Neutrophil (primary cell): Measurements from ENCODE around the gene KRTAP10-9.
"Not testable (repeated sequence)": the region's sequence is repeated elsewhere in the genome, so short reads cannot be mapped to it uniquely, and the experiment has no call there.

ENCODE experiments used
- H3K27ac ChIP-seq: fragments of 200-600 bp; sonication (generic); 2 replicates; pipeline ENCODE4 v1.5.1; 2016; ENCODE audit warnings: mild to moderate bottlenecking, moderate library complexity
- H3K27me3 ChIP-seq: fragments of 200-600 bp; sonication (generic); 2 replicates; pipeline ENCODE4 v1.6.0; 2016; ENCODE audit warnings: mild to moderate bottlenecking
- H3K36me3 ChIP-seq: fragments of 200-600 bp; sonication (generic); 2 replicates; pipeline ENCODE4 v1.5.1; 2017
- H3K4me1 ChIP-seq, 2 experiments: fragments of 200-600 bp in 1 of 2; sonication (generic) in 1 of 2; 1 replicate in 1 of 2; 2 replicates in 1 of 2; pipeline versions ENCODE4 v1.5.1 to v1.6.1; 2013 to 2016; ENCODE audit warnings: low read depth in 1 of 2, low read length in 1 of 2, mild to moderate bottlenecking in 1 of 2, moderate library complexity in 1 of 2; ENCODE audit not compliant: control insufficient read depth in 1 of 2, insufficient read depth in 1 of 2
- H3K4me3 ChIP-seq, 2 experiments: fragments of 200-600 bp in 1 of 2; sonication (generic) in 1 of 2; 1 replicate in 1 of 2; 2 replicates in 1 of 2; pipeline ENCODE4 v1.5.1; 2013 to 2016; ENCODE audit warnings: low read depth in 1 of 2, low read length in 1 of 2, mild to moderate bottlenecking in 1 of 2, moderate library complexity in 1 of 2
- H3K9me3 ChIP-seq: fragments of 200-600 bp; sonication (generic); 2 replicates; pipeline ENCODE4 v1.5.1; 2016
- TF ChIP-seq, protein P1 (sequence below): fragments of 200-600 bp; sonication (generic); IDR thresholded peaks from 2 replicates; pipeline ENCODE4 v1.5.1; 2016; ENCODE audit warnings: antibody characterized with exemption

KRTAP10-9 gene, protein sequence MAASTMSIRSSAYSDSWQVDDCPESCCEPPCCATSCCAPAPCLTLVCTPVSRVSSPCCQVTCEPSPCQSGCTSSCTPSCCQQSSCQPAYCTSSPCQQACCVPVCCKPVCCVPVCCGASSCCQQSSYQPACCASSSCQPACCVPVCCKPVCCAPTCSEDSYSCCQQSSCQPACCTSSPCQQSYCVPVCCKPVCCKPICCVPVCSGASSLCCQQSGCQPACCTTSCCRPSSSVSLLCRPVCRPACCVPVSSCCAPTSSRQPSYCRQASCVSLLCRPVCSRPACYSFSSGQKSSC

DNA sequence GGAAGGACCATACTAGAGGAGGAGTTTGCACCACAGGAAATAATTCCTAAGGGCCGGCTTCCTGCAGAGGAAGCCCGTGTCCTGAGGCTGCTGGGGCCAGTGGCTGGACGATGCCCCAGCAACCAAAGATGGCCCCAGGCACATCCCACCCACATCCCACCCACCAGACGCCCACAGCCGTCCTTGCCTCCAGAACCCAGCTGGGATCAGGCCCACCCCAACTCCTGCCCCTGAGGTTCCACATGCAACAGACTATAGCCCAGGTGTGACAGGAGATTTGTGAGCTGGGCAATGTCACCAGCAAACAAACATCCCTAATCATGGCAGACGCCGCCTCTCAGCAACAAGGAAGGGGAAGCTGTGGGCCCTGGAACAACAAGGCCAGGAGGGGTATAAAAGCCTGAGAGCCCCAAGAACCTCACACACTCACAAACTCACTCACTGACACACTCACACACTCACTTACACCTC is at the start of gene KRTAP10-9:
TSS of gene KRTAP10-9 (plus strand) at position 421 of the 471 bp plus-strand sequence. CDS start 79 bp downstream, outside the sequence.
- no peak within 1 kb of the TSS for H3K4me3 ChIP-seq
- peaks cover 8% of the 10 kb centered on the region for H3K27me3 ChIP-seq
- no peaks in the 10 kb centered on the region for H3K9me3 ChIP-seq
- TF ChIP-seq, protein P1, sequence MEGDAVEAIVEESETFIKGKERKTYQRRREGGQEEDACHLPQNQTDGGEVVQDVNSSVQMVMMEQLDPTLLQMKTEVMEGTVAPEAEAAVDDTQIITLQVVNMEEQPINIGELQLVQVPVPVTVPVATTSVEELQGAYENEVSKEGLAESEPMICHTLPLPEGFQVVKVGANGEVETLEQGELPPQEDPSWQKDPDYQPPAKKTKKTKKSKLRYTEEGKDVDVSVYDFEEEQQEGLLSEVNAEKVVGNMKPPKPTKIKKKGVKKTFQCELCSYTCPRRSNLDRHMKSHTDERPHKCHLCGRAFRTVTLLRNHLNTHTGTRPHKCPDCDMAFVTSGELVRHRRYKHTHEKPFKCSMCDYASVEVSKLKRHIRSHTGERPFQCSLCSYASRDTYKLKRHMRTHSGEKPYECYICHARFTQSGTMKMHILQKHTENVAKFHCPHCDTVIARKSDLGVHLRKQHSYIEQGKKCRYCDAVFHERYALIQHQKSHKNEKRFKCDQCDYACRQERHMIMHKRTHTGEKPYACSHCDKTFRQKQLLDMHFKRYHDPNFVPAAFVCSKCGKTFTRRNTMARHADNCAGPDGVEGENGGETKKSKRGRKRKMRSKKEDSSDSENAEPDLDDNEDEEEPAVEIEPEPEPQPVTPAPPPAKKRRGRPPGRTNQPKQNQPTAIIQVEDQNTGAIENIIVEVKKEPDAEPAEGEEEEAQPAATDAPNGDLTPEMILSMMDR: no peak
- no peak within 1 kb of the TSS for H3K27ac ChIP-seq
- no peaks in the 10 kb centered on the region for H3K36me3 ChIP-seq
- peaks cover 5 to 17% of the 10 kb centered on the region in 2 experiments for H3K4me1 ChIP-seq

DNA sequence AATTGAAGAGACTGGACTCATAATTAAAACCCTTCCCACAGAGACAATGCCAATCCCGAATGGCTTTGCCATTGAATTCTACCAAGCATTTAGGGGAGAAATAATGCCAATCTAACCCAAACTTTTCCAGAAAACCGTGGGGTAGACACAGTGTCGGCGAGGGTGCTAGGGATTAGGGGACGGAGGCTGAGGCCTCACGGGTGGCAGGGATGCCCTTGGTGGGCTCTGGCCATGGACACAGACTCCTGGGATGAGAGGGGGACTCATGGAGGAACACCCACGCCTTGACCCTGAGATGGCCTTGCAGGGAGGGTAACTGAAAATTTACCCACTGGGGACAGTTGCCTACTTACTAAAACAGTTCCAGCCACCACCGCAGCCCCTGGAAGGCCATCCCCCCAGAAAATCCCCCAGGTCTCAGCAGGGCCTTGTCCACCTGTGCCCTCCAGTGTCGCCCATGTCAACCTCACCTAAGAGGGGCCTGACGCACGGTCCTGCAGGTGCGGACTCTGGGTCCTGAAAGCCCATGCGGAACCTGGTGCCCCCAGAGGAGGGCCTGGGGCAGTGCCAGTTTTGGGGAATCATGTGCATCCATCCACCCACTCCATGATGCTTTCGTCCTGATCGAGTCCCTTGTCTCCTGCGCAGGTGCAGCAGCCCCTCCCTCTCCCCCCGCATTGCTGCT is 48.4 kb upstream of the KRTAP10-9 start:
- Histone ChIP-seq H3K27me3 (peaks cover 29% of the 10 kb centered on the region), H3K4me1 (no peaks in the 10 kb centered on the region), H3K9me3 (no peaks in the 10 kb centered on the region), H3K36me3 (no peaks in the 10 kb centered on the region), H3K4me3 (no peak overlapping the region), H3K27ac (no peak overlapping the region)
- TF ChIP-seq, protein P1: no peak

DNA sequence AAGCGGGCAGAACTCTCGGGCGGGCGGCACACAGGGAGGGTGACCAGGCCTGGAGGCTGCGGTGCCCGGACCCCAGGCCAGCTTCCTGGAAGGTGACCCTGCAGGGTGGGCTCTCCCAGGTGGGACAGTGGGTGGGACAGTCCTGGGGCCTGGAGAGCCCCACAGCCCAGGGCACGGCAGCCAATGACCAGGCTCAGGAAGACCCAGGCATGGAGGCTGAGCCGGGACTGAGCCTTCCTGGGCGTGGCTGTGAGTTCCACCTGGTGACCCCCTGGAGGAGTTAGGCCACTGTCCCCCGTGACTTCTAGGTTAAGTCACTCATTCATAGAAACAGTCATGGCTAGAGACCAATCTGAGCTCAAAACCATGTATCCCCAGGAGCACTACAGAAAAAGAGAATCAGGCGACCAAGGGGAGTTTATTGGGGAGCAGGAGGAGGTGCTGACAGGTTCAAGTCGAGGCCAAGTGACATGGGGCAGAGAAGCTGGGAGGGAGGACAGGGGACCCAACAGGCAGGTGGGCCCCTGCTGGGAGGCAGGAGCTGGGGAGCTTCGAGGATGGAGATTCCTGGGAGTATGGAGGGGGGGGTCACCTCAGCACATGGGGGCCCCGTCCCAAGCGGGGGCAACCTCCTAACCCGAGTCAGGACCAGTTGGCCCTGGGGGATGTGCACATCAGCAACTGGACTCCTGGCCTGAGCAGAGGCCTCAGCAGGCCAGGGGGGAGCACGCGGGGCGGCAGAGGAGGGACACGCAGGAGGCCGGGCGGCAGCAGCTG is 47.6 kb upstream of the KRTAP10-9 start:
- peaks cover 33% of the 10 kb centered on the region for H3K27me3 ChIP-seq
- H3K27ac ChIP-seq: no peak overlapping the region
- H3K4me1 ChIP-seq: no peaks in the 10 kb centered on the region
- no peak overlapping the region for H3K4me3 ChIP-seq
- no peaks in the 10 kb centered on the region for H3K9me3 ChIP-seq
- TF ChIP-seq, protein P1: no peak
- H3K36me3 ChIP-seq: no peaks in the 10 kb centered on the region

DNA sequence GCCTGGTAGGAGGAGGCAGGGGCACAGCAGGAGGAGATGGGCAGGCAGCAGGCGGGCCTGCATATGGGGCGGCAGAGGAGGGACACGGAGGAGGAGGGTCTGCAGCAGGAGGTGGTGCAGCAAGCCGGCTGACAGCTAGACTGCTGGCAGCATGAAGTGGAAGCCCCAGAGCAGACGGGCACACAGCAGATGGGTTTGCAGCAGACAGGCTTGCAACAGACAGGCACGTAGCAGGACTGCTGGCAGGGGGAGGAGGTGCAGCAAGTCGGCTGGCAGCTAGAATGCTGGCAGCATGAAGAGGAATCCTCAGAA is 47.1 kb upstream of the KRTAP10-9 start:
- Histone ChIP-seq H3K27ac (no peak overlapping the region), H3K9me3 (no peaks in the 10 kb centered on the region), H3K4me1 (no peaks in the 10 kb centered on the region), H3K36me3 (no peaks in the 10 kb centered on the region), H3K4me3 (no peak overlapping the region), H3K27me3 (peaks cover 33% of the 10 kb centered on the region)
- TF ChIP-seq, protein P1: no peak

DNA sequence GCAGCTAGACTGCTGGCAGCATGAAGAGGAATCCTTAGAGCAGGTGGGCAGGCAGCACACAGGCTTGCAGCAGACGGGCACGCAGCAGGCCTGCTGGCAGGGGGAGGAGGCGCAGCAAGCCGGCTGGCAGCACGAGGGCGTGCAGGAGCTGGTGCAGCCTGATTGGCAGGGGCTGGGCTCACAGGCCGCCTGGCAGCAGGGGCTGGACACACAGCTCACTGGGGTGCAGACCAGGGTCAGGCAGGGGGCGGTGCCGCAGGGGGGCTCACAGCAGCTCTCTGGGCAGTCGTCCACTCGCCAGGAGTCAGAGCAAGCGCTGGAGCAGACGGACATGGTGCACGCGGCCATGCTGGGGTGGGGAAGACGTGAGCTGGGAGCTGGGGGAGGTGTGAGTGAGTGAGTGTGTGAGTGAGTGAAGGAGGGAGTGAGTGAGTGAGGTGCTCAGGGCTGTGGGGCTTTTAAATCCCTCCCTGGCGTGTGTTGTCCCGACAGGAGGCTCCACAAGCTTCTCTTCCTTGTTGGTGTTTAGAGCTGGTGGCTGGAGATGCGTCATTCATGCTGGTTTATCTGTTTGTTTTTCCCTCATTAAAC is 46.6 kb upstream of the KRTAP10-9 start, which contains the start of gene KRTAP10-5:
TSS of gene KRTAP10-5 (minus strand) at position 374 of the 591 bp plus-strand sequence. CDS start at position 348, 26 bp downstream.
- not testable (repeated sequence) for H3K4me3 ChIP-seq, H3K4me1 ChIP-seq, H3K27ac ChIP-seq, H3K9me3 ChIP-seq, H3K36me3 ChIP-seq
- peaks cover 33% of the 10 kb centered on the region for H3K27me3 ChIP-seq
